ENCODE data around the gene SETD5.

SETD5 gene

GRCh38 chr3:9450991-9451390, 53.6 kb downstream of the SETD5 start:
- TF ChIP-seq, protein P1, sequence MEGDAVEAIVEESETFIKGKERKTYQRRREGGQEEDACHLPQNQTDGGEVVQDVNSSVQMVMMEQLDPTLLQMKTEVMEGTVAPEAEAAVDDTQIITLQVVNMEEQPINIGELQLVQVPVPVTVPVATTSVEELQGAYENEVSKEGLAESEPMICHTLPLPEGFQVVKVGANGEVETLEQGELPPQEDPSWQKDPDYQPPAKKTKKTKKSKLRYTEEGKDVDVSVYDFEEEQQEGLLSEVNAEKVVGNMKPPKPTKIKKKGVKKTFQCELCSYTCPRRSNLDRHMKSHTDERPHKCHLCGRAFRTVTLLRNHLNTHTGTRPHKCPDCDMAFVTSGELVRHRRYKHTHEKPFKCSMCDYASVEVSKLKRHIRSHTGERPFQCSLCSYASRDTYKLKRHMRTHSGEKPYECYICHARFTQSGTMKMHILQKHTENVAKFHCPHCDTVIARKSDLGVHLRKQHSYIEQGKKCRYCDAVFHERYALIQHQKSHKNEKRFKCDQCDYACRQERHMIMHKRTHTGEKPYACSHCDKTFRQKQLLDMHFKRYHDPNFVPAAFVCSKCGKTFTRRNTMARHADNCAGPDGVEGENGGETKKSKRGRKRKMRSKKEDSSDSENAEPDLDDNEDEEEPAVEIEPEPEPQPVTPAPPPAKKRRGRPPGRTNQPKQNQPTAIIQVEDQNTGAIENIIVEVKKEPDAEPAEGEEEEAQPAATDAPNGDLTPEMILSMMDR (IDR thresholded peaks at IDR 0.05; ENCODE audit: borderline replicate concordance, control extremely low read depth, extremely low read depth, insufficient read depth, missing control alignments), result no peak
- in situ Hi-C loops (cut with MboI; ENCODE audit: low sequenced_read_pairs, unreplicated experiment), result no loop called here
- DNase-seq (ENCODE audit: low spot score), result no peak

DNA sequence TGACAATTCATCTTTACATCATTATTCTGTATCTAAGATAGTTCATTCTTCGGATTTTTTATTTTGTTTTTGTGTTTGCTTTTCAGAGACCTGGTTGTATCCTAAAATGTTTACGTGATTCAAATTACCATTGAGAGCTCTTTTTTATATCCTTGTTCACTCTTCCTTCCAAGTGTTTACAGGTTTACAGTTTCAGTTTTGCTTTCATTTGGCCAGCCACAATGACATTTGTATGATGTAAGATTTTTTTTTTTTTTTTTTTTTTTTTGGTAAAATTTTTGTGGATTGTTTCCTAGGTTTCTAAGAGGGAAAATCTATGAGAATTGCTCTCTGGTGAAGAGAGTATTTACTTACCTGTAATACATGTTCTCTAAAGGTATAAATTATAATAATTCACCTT, 55.0 kb downstream of the SETD5 start:
- in situ Hi-C loops (cut with MboI; ENCODE audit: low sequenced_read_pairs, unreplicated experiment), result no loop called here
- TF ChIP-seq, protein P1 (IDR thresholded peaks at IDR 0.05; ENCODE audit: borderline replicate concordance, control extremely low read depth, extremely low read depth, insufficient read depth, missing control alignments), result no peak
- DNase-seq (ENCODE audit: low spot score), result no peak

DNA sequence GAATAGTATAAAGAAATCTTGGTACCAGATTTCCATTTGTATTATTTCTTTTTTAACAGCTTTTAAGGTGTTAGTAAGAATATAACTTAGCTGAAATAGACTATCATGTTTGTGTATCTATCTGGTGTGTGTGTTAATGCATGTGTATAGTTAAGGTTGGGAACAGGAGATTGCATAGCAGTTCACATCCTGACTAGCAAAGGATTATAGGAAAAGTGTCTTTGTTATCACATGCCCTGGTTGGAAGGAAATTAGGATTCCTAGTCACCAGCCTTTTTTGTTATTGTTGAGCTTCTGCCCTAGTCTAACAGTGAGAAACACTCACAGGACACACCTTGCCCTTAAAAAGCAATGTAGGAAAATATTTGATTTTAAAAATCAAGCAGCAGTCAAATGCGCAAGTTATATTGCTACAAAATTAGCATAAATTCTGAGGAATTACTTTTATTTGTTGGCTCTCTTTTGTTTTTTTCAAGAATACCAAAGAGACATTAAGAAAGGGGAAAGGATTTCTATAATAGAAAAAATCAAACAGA, 58.2 kb downstream of the SETD5 start:
- in situ Hi-C loops (cut with MboI; ENCODE audit: low sequenced_read_pairs, unreplicated experiment), result no loop called here
- no peak for DNase-seq (ENCODE audit: low spot score)
- TF ChIP-seq, protein P1 (IDR thresholded peaks at IDR 0.05; ENCODE audit: borderline replicate concordance, control extremely low read depth, extremely low read depth, insufficient read depth, missing control alignments), result no peak

DNA sequence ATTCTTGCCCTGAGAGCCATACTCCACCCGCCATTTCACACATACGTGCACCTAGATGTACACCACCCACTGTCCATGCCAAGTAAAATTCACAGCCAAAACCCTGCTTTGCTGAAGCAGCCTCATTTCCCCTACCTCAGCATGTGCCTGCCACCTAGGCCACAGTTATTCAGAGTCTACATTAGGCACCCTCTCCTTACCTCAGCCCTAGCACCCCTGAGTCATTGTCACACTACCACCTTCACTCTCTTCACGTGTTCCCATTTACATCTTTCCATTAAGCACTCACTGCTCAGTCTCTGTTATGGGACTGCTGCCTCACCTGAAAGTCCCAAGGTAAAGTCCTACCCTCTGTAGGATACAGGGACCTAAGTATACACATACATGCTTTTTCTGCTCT, 70.0 kb downstream of the SETD5 start:
- in situ Hi-C loops (cut with MboI; ENCODE audit: low sequenced_read_pairs, unreplicated experiment), result no loop called here
- DNase-seq (ENCODE audit: low spot score), result no peak
- TF ChIP-seq, protein P1 (IDR thresholded peaks at IDR 0.05; ENCODE audit: borderline replicate concordance, control extremely low read depth, extremely low read depth, insufficient read depth, missing control alignments), result no peak

DNA sequence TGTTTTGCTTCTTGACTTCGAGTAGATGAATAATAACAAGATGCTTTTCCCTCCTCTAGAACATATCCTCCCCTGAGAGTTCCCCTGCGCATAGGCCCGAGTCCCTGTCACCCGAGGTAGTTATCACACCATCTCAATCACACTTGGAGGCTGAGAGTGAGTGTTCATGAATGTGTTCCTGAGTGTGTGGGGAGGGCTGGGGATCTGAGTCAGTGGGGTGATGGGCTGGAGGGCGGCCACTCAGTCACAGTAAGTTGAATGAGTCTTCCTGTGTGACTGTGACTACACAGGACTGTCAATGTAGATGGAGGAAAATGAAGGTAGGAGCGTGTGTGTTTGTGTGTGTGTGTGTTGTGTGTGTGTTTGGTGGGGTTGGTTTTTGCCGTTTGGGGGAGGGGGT, 71.0 kb downstream of the SETD5 start:
- no peak for DNase-seq (ENCODE audit: low spot score)
- TF ChIP-seq, protein P1 (IDR thresholded peaks at IDR 0.05; ENCODE audit: borderline replicate concordance, control extremely low read depth, extremely low read depth, insufficient read depth, missing control alignments), result no peak
- in situ Hi-C loops (cut with MboI; ENCODE audit: low sequenced_read_pairs, unreplicated experiment), result no loop called here

DNA sequence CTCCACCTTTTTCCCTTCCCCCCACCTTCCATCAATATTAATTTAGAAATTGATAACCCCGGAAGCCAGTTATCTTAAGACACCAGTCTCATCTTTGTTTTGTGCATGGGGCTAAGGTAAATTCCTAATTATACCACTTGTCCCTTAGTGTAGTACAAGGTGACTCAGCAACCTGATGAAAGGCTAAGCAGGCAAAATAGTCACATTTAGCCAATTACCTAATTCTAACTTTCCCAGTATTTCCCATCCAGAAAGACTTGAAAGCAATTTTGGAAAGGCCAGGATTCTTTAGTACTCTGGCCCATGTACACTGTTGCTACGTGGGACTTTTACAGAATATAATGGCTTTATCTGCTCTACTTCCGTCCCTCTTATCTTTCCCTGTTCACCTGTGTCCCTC, 72.6 kb downstream of the SETD5 start:
- DNase-seq (ENCODE audit: low spot score), result no peak
- TF ChIP-seq, protein P1 (IDR thresholded peaks at IDR 0.05; ENCODE audit: borderline replicate concordance, control extremely low read depth, extremely low read depth, insufficient read depth, missing control alignments), result no peak
- in situ Hi-C loops (cut with MboI; ENCODE audit: low sequenced_read_pairs, unreplicated experiment), result no loop called here

Data from GM13976 (cell line).